Glutamatergic neuron (in vitro differentiated cells): ENCODE data around the gene PSME1. TPM values are rescaled to one million over a fixed set of nuclear protein-coding genes. Genes with fewer than 3 reads are reported as not detected.

Experiments
- DNase-seq: peaks from one replicate; pipeline ENCODE4 v3.0.0; 2022
- H3K27ac Mint-ChIP-seq: one replicate; pipeline ENCODE4 v1.8.0; 2020; ENCODE audit warnings: mild to moderate bottlenecking, mixed read lengths, inconsistent platforms; ENCODE audit not compliant: unreplicated experiment
- H3K27me3 Mint-ChIP-seq: one replicate; pipeline ENCODE4 v1.8.0; 2020; ENCODE audit warnings: mild to moderate bottlenecking, moderate library complexity, mixed read lengths, inconsistent platforms; ENCODE audit not compliant: unreplicated experiment
- H3K36me3 Mint-ChIP-seq: one replicate; pipeline ENCODE4 v1.8.0; 2020; ENCODE audit warnings: mild to moderate bottlenecking, mixed read lengths, inconsistent platforms; ENCODE audit not compliant: unreplicated experiment
- H3K4me1 Mint-ChIP-seq: one replicate; pipeline ENCODE4 v1.8.0; 2020; ENCODE audit warnings: mild to moderate bottlenecking, low read depth, mixed read lengths, inconsistent platforms; ENCODE audit not compliant: unreplicated experiment
- H3K4me3 Mint-ChIP-seq: one replicate; pipeline ENCODE4 v1.8.0; 2020; ENCODE audit warnings: mild to moderate bottlenecking, mixed read lengths, inconsistent platforms; ENCODE audit not compliant: unreplicated experiment
- H3K9me3 Mint-ChIP-seq: one replicate; pipeline ENCODE4 v1.8.0; 2020; ENCODE audit warnings: mild to moderate bottlenecking, moderate library complexity, mixed read lengths, inconsistent platforms; ENCODE audit not compliant: unreplicated experiment
- total RNA-seq: library from RNA; stranded (reverse); fragmentation: NEBNext Ultra II Directional; extraction: Animal tissue kit (Norgen Biotek cat#: 25700); gene quantifications from one replicate; pipeline ENCODE4 v1.2.1, GENCODE V29; 2021; ENCODE audit not compliant: unreplicated experiment
- TF ChIP-seq, protein P1 (sequence below): fragments of 200-600 bp; sonication (generic); IDR thresholded peaks from one replicate; pipeline ENCODE4 v1.5.0; 2021; ENCODE audit not compliant: partially characterized antibody, unreplicated experiment

The PSME1 gene
- total RNA-seq, 1 donor from 2014 or later, result 35.7 TPM

DNA sequence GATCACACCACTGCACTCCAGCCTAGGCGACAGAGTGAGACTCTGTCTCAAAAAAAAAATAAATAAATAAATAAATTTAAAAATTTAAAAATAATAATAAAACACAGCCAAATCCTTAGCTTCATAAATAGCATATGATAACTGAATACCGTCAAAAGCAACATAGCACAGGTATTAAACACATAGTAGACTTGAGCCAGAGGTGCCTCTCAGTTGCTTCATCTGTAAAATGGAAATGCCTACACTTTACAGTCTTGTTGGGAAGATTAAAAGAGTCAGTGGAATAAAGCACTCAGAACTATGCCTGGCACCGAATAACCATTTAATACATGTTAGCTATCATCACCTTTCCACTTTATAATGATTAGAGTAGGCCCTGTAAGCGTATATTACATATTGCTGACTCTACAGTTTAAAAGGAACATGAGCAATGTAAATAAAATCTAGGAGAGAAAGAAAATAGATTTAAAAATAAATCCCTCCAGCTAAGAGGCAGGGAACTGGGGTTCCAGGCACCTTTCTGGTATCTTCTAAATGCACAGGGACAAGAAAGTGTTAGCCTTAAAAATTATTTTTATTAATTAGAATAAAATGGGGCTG, 29.2 kb upstream of the PSME1 start:
- Mint-ChIP-seq H3K4me3 (no peak overlapping the region), H3K27me3 (peaks cover 3% of the 10 kb centered on the region), H3K36me3 (peaks cover 16% of the 10 kb centered on the region), H3K4me1 (peaks cover 2% of the 10 kb centered on the region), H3K27ac (no peak overlapping the region), H3K9me3 (peaks cover 2% of the 10 kb centered on the region)
- DNase-seq, result no peak
- TF ChIP-seq, protein P1, sequence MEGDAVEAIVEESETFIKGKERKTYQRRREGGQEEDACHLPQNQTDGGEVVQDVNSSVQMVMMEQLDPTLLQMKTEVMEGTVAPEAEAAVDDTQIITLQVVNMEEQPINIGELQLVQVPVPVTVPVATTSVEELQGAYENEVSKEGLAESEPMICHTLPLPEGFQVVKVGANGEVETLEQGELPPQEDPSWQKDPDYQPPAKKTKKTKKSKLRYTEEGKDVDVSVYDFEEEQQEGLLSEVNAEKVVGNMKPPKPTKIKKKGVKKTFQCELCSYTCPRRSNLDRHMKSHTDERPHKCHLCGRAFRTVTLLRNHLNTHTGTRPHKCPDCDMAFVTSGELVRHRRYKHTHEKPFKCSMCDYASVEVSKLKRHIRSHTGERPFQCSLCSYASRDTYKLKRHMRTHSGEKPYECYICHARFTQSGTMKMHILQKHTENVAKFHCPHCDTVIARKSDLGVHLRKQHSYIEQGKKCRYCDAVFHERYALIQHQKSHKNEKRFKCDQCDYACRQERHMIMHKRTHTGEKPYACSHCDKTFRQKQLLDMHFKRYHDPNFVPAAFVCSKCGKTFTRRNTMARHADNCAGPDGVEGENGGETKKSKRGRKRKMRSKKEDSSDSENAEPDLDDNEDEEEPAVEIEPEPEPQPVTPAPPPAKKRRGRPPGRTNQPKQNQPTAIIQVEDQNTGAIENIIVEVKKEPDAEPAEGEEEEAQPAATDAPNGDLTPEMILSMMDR, result no peak

DNA sequence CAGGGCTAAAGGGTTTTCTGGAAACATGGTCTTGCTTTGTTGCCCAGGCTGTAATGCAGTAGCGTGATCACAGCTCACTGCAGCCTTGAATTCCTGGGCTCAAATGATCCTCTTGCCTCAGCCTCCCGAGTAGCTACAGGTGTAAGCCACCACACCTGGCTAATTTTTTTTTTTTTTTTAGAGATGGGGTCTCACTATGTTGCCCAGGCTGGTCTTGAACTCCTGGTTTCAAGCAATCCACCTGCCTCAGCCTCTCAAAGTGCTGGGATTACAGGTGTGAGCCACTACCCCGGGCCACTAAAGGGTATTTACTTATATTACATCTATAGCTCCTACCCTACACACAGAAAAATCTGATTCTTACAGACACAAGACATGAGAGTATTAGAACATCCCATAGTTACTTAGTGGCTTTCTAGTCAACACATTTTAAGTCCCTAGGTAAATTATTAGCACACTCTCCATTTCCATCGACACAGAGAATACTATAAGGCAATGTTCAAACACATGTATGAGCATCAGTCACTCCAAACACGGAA, 27.6 kb upstream of the PSME1 start:
- TF ChIP-seq, protein P1, result no peak
- DNase-seq, result no peak
- H3K9me3 Mint-ChIP-seq, result no peaks in the 10 kb centered on the region
- H3K27me3 Mint-ChIP-seq, result peaks cover 2% of the 10 kb centered on the region
- no peak overlapping the region for H3K4me3 Mint-ChIP-seq
- H3K4me1 Mint-ChIP-seq, result peaks cover 2% of the 10 kb centered on the region
- H3K27ac Mint-ChIP-seq, result peak overlapping the region; percentile 75
- H3K36me3 Mint-ChIP-seq, result peaks cover 12% of the 10 kb centered on the region

DNA sequence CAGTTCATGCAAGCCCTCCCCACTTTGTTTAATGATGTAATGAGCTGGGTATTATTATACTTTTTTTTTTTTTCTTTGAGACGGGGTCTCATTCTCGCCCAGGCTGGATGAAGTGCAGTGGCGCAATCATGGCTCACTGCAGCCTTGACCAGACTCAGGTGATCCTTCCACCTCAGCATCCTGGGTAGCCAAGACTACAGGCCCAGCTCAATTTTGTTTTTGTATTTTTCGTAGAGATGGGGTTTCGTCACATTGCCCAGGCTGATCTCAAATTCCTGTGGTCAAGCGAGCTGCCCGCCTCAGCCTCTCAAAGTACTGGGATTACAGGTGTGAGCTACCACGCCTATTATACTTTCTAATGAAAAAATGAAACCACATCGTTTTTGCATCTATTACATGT, 25.9 kb upstream of the PSME1 start:
- Mint-ChIP-seq H3K4me3 (no peak overlapping the region), H3K9me3 (peaks cover 7% of the 10 kb centered on the region), H3K27me3 (peaks cover 4% of the 10 kb centered on the region), H3K36me3 (peaks cover 2% of the 10 kb centered on the region), H3K4me1 (peaks cover 2% of the 10 kb centered on the region), H3K27ac (no peak overlapping the region)
- DNase-seq, result no peak
- TF ChIP-seq, protein P1, result no peak

DNA sequence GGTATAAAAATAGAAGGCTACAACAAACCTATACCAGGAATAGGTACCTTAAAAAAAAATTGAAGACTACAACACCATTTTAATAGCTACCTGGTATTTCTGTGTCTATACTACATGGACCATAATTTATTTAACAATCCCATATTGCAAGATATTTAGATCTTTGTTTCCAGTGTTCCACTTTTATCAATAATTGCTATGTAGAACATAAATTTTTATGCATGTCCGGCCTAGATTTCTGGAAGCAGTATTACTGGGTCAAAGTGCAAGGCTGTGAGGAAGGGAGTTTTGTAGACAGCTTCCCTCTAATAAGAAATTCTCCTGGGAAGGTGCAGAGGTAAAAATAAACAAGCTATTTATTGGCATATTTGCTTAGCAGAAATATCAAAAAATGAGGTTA, 25.5 kb upstream of the PSME1 start:
- Mint-ChIP-seq H3K27me3 (peaks cover 4% of the 10 kb centered on the region), H3K4me1 (peaks cover 5% of the 10 kb centered on the region), H3K36me3 (no peaks in the 10 kb centered on the region), H3K9me3 (peaks cover 9% of the 10 kb centered on the region), H3K4me3 (no peak overlapping the region), H3K27ac (no peak overlapping the region)
- TF ChIP-seq, protein P1, result no peak
- no peak for DNase-seq

DNA sequence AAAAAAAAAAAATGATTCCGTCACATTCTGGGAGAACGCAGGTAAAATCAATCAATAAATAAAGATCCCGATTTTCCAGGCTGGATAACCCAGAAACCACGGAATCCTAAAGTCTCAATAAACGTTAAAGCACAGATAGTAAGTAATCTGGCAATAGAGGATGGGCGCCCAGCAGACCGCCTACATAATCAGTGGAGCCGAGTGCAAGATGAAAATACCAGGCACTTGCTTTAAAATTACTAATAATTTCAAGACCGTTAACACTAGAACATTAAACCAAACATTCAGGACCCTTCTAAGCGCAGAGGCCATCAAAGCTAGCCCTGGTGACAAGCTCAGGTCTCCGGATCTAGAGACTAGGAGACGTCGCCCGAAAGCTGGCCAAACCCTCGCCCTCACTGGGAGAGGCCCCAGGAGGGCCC, 22.6 kb upstream of the PSME1 start:
- Mint-ChIP-seq H3K36me3 (peaks cover under 1% of the 10 kb centered on the region), H3K27me3 (peaks cover 4% of the 10 kb centered on the region), H3K27ac (peak overlapping the region; percentile 98), H3K4me1 (peaks cover 12% of the 10 kb centered on the region), H3K9me3 (peaks cover 9% of the 10 kb centered on the region), H3K4me3 (peak overlapping the region; percentile 97)
- TF ChIP-seq, protein P1, result no peak
- DNase-seq, result no peak
